Neutrophil (primary cell): Measurements from ENCODE around the gene SOAT1.
A peak's percentile ranks its signal among the peaks of the same experiment; 100 is the strongest.
"Not testable (repeated sequence)": the region's sequence is repeated elsewhere in the genome, so short reads cannot be mapped to it uniquely, and the experiment has no call there.

ENCODE experiments used
- H3K27ac ChIP-seq: fragments of 200-600 bp; sonication (generic); 2 replicates; pipeline ENCODE4 v1.5.1; 2016; ENCODE audit warnings: mild to moderate bottlenecking, moderate library complexity
- H3K27me3 ChIP-seq: fragments of 200-600 bp; sonication (generic); 2 replicates; pipeline ENCODE4 v1.6.0; 2016; ENCODE audit warnings: mild to moderate bottlenecking
- H3K36me3 ChIP-seq: fragments of 200-600 bp; sonication (generic); 2 replicates; pipeline ENCODE4 v1.5.1; 2017
- H3K4me1 ChIP-seq, 2 experiments: fragments of 200-600 bp in 1 of 2; sonication (generic) in 1 of 2; 1 replicate in 1 of 2; 2 replicates in 1 of 2; pipeline versions ENCODE4 v1.5.1 to v1.6.1; 2013 to 2016; ENCODE audit warnings: low read depth in 1 of 2, low read length in 1 of 2, mild to moderate bottlenecking in 1 of 2, moderate library complexity in 1 of 2; ENCODE audit not compliant: control insufficient read depth in 1 of 2, insufficient read depth in 1 of 2
- H3K4me3 ChIP-seq, 2 experiments: fragments of 200-600 bp in 1 of 2; sonication (generic) in 1 of 2; 1 replicate in 1 of 2; 2 replicates in 1 of 2; pipeline ENCODE4 v1.5.1; 2013 to 2016; ENCODE audit warnings: low read depth in 1 of 2, low read length in 1 of 2, mild to moderate bottlenecking in 1 of 2, moderate library complexity in 1 of 2
- H3K9me3 ChIP-seq: fragments of 200-600 bp; sonication (generic); 2 replicates; pipeline ENCODE4 v1.5.1; 2016
- CTCF ChIP-seq: fragments of 200-600 bp; sonication (generic); IDR thresholded peaks from 2 replicates; pipeline ENCODE4 v1.5.1; 2016; ENCODE audit warnings: antibody characterized with exemption

Gene SOAT1

DNA sequence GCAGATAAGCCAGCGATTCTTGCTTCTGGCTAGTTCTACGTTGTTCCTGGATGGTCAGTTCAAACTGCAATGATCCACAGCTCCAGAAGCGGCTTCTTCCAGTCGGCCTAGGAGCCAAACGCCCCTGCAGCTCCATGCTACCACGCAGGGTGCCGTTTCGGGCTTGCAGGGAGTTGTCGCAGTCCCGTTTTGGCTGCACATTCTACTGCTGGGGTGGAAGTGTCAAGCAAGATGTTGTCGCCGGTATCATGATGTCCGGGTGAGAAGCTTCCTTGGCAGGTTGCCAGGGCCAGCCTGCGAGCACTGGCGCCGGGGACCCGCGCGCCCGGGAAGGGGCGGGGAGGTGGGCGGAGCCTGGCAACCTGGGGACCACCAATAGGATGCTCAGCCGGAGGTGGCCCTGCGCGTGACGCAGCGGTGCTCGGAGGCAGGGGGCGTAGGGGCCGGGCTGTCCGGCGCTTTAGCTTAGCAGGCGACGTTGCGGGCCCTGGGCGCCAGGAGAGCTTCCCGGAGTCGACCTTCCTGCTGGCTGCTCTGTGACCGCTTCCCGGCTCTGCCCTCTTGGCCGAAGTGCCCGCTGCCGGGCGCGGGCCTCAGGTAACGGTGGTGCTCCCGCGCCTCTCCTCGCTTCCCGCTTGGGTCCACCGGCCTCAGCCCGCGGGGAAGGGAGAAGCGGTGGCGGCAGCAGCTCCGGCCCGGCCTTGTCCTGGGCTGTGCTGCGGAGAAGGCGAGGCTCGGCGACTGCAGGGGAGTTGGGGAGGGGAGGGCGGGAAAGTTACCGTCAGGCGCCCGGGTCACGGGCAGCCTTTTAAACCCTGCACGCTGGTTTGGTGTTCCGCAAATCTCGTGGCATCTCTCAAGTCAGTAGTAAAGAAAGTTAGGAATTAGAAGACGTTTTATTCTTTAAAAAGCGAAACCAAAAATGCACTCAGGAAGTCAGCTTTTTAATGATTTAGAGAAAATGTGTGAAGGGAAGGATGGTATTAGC is at the start of gene SOAT1:
TSS of gene SOAT1 (plus strand) at position 458 of the 988 bp plus-strand sequence. CDS start 8,888 bp downstream, outside the sequence.
- H3K4me1 ChIP-seq, result peaks cover 15 to 16% of the 10 kb centered on the region in 2 experiments
- no peaks in the 10 kb centered on the region for H3K27me3 ChIP-seq
- H3K36me3 ChIP-seq, result peaks cover 4% of the 10 kb centered on the region
- H3K9me3 ChIP-seq, result no peaks in the 10 kb centered on the region
- TF ChIP-seq CTCF, result no peak
- H3K4me3 ChIP-seq, result peak within 1 kb of the TSS; percentile 72 to 77
- H3K27ac ChIP-seq, result peak within 1 kb of the TSS; percentile 79

DNA sequence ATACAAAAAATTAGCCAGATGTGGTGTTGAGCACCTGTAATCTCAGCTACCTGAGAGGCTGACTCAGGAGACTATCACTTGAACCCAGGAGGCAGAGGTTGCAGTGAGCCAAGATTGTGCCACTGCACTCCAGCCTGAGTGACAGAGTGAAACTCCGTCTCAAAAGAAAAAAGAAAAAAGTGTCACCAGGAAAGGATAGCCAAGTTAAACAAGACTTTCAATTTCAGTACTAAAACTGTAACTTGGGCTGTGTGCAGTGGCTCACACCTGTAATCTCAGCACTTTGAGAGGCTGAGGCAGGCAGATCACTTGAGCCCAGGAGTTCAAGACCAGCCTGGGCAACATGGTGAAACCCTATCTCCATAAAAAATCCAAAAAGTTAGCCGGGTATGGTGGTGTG is 48.2 kb upstream of the SOAT1 start:
- not testable (repeated sequence) for H3K36me3 ChIP-seq, H3K27me3 ChIP-seq, H3K4me3 ChIP-seq, H3K9me3 ChIP-seq, H3K4me1 ChIP-seq, H3K27ac ChIP-seq

DNA sequence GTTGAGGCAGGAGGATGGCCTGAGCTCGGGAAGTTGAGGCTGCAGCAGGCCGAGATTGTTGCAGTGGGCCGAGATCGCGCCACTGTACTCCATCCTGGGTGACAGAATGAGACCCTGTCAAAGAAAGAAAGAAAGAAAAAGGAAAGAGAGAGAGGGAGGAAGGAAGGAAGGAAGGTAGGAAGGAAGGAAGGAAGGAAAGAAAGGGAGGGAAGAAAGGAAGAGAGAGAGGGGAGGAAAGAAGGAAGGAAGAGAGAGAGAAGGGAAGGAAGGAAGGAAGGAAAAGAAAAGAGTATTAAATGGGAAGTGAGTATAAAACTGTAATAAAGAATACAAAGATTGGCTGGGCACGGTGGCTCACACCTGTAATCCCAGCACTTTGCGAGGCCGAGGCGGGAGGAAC is 45.7 kb upstream of the SOAT1 start:
- no peaks in the 10 kb centered on the region for H3K4me1 ChIP-seq
- no peaks in the 10 kb centered on the region for H3K9me3 ChIP-seq
- H3K36me3 ChIP-seq, result no peaks in the 10 kb centered on the region
- TF ChIP-seq CTCF, result no peak
- H3K27me3 ChIP-seq, result no peaks in the 10 kb centered on the region
- H3K4me3 ChIP-seq, result no peak overlapping the region
- H3K27ac ChIP-seq, result no peak overlapping the region

GRCh38 chr1:179251675-179252074 is 41.9 kb upstream of the SOAT1 start:
- Histone ChIP-seq H3K4me3 (no peak overlapping the region), H3K27ac (no peak overlapping the region), H3K4me1 (no peaks in the 10 kb centered on the region), H3K36me3 (no peaks in the 10 kb centered on the region), H3K27me3 (no peaks in the 10 kb centered on the region), H3K9me3 (no peaks in the 10 kb centered on the region)
- no peak for TF ChIP-seq CTCF

- H3K4me3 ChIP-seq, result no peak overlapping the region
- H3K27ac ChIP-seq, result no peak overlapping the region
- no peaks in the 10 kb centered on the region for H3K27me3 ChIP-seq
- H3K4me1 ChIP-seq, result no peaks in the 10 kb centered on the region
- no peaks in the 10 kb centered on the region for H3K9me3 ChIP-seq
- TF ChIP-seq CTCF, result no peak
- H3K36me3 ChIP-seq, result no peaks in the 10 kb centered on the region
Measured at GRCh38 chr1:179252606-179253005, 41.0 kb upstream of the SOAT1 start.

GRCh38 chr1:179253286-179253972 is 40.2 kb upstream of the SOAT1 start:
- Histone ChIP-seq H3K27me3 (no peaks in the 10 kb centered on the region), H3K4me1 (no peaks in the 10 kb centered on the region), H3K9me3 (no peaks in the 10 kb centered on the region), H3K36me3 (no peaks in the 10 kb centered on the region), H3K4me3 (no peak overlapping the region), H3K27ac (no peak overlapping the region)
- no peak for TF ChIP-seq CTCF
